PFSK-1 (cell line): Measurements from ENCODE around the gene HSDL1.

ENCODE experiments used
- FOXP2 ChIP-seq: optimal IDR thresholded peaks from 2 replicates; pipeline ENCODE3; 2011; ENCODE audit warnings: borderline replicate concordance, control low read depth, inconsistent platforms; ENCODE audit not compliant: insufficient read depth; ENCODE audit errors: extremely low read length, extremely low read depth
- POLR2AphosphoS5 ChIP-seq: IDR thresholded peaks from 2 replicates; pipeline ENCODE4 v1.6.1; 2012; ENCODE audit warnings: low read depth, mild to moderate bottlenecking, control low read depth, low read length, moderate library complexity
- REST ChIP-seq, 2 experiments: IDR thresholded peaks; 2 replicates each; pipeline versions ENCODE4 v1.6.1 to v1.8.0; 2011 to 2012; ENCODE audit warnings: low read depth in 2 of 2, low read length in 2 of 2, control low read depth in 1 of 2, inconsistent platforms in 1 of 2, mild to moderate bottlenecking in 1 of 2, moderate library complexity in 1 of 2; ENCODE audit not compliant: insufficient read depth in 1 of 2
- SIN3A ChIP-seq: IDR thresholded peaks from 2 replicates; pipeline ENCODE4 v1.6.1; 2012; ENCODE audit warnings: mild to moderate bottlenecking, low read length, moderate library complexity, borderline replicate concordance; ENCODE audit not compliant: insufficient read depth
- TAF1 ChIP-seq: IDR thresholded peaks from 2 replicates; pipeline ENCODE4 v1.6.1; 2012; ENCODE audit warnings: low read length, control low read depth, borderline replicate concordance; ENCODE audit not compliant: insufficient read depth

GRCh38 chr16:84116720-84117493 is 28.1 kb downstream of the HSDL1 start, which contains the start of gene MBTPS1:
- TF ChIP-seq TAF1, result no peak
- TF ChIP-seq SIN3A, result peak; percentile 42; the same call in 1 of the 2 replicates
- TF ChIP-seq REST (IDR thresholded peaks at IDR 0.05; ENCODE audit: insufficient read depth in 1 of 2, low read depth in 2 of 2, low read length in 2 of 2), result 0 out of 4 replicates have a peak, but pooled peaks of 1 of the 2 experiments have one; percentile 40
- TF ChIP-seq POLR2AphosphoS5, result peak; percentile 80
- TF ChIP-seq FOXP2, result peak; percentile 91
